ENCODE results near the gene ZNF669. TPM values are rescaled to one million over a fixed set of nuclear protein-coding genes. Genes with fewer than 3 reads are reported as not detected.

The ZNF669 gene
- total RNA-seq, 1 experiment from 2014 or later = 19.5 TPM

DNA sequence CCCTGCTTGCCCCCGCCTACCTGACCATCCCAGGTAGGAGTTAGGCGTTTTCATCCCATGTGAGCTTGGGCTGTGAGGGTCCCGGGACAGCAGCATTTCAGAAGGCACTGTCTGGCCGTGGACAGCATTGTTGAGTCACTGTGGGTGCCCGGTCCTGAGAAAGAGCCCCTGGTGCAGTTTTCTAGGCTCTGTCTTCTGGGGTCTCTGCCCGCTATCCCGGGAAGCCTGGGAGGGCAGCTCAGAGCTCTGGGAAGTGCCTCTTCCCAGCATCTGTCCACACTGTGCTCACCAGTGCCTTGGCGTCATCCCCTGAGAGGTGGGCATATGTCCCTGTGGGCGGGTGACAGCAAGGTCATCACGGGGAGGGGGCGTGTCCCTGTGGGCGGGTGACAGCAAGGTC, 11.4 kb upstream of the ZNF669 start:
- H3K4me1 Mint-ChIP-seq = peaks cover 4 to 11% of the 10 kb centered on the region in 2 experiments
- Histone ChIP-seq H4K91ac (ENCODE audit: insufficient read length, low read depth, low read length) (no peak overlapping the region), H3K79me1 (ENCODE audit: insufficient read depth, low read depth, low read length, poor library complexity, severe bottlenecking) (no peaks in the 10 kb centered on the region), H3K4ac (ENCODE audit: low read depth, low read length) (no peak overlapping the region), H2BK15ac (ENCODE audit: low read depth, low read length) (no peak overlapping the region), H2AK5ac (ENCODE audit: insufficient read length, low read length) (no peak overlapping the region), H3K79me2 (ENCODE audit: insufficient read depth, low read length) (no peaks in the 10 kb centered on the region), H3K4me1 (ENCODE audit: insufficient read depth, low read length) (no peaks in the 10 kb centered on the region; the same call in 1 of the 2 replicates), H3K56ac (ENCODE audit: insufficient read length, low read depth, low read length) (no peak overlapping the region), H3K4me2 (ENCODE audit: insufficient read depth, insufficient read length, low read length) (no peak overlapping the region), H2BK120ac (ENCODE audit: low read depth, low read length, poor library complexity, severe bottlenecking) (no peak overlapping the region), H4K5ac (ENCODE audit: insufficient read length, low read depth, low read length) (no peak overlapping the region), H3T11ph (ENCODE audit: low read length) (no peak overlapping the region), H4K20me1 (ENCODE audit: control insufficient read depth, insufficient read depth, insufficient read length) (no peaks in the 10 kb centered on the region), H3K27me3 (ENCODE audit: insufficient read depth, low read length) (peaks cover 3% of the 10 kb centered on the region; the same call in 1 of the 2 replicates), H3K27ac (ENCODE audit: insufficient read length, low read depth, low read length) (no peak overlapping the region), H3K18ac (ENCODE audit: insufficient read length, low read depth, low read length) (no peak overlapping the region), H3K23me2 (ENCODE audit: insufficient read length, low read depth, low read length, poor library complexity, severe bottlenecking) (peaks cover 8% of the 10 kb centered on the region), H3K23ac (ENCODE audit: insufficient read length, low read depth, low read length) (no peak overlapping the region), H3K9ac (ENCODE audit: extremely low read depth, insufficient read length, low read length) (no peak overlapping the region), H3K9me3 (ENCODE audit: control insufficient read depth, low read depth, low read length) (no peaks in the 10 kb centered on the region), H2BK12ac (ENCODE audit: insufficient read length, low read depth, low read length) (no peak overlapping the region), H3K14ac (ENCODE audit: insufficient read depth, low read length) (no peak overlapping the region), H2BK5ac (ENCODE audit: insufficient read length, low read length) (no peak overlapping the region), H4K8ac (replicated peaks; ENCODE audit: insufficient read length, low read depth, low read length) (no peak overlapping the region), H2AFZ (ENCODE audit: low read length) (no peak overlapping the region), H2BK20ac (ENCODE audit: low read depth, low read length, poor library complexity, severe bottlenecking) (no peak overlapping the region)
- H3K27ac Mint-ChIP-seq = no peak overlapping the region
- WGBS (ENCODE audit: extremely low coverage, insufficient read length, low lambda C conversion rate) = no CpG with 5 or more reads among the region's 12 CpGs
- H3K36me3 Mint-ChIP-seq (ENCODE audit: insufficient read depth in 1 of 3, low read depth in 3 of 3) = peaks cover 0 to 2% (median 0%) of the 10 kb centered on the region in 3 experiments; a peak in 1 of 7 replicates
- H3K9me3 Mint-ChIP-seq = peaks cover 0 to 5% of the 10 kb centered on the region in 2 experiments; a peak in 4 of 5 replicates
- no peak overlapping the region for H3K4me3 Mint-ChIP-seq
- no peak for DNase-seq
- peaks cover 32% of the 10 kb centered on the region for H3K27me3 Mint-ChIP-seq (ENCODE audit: low read depth)
- TF ChIP-seq CTCF (conservative IDR thresholded peaks at IDR 0.05) = no peak

Data from H9 (cell line).